Neural progenitor cell (in vitro differentiated cells): Measurements from ENCODE around the gene LYSMD1.

ENCODE experiments used
- EZH2 ChIP-seq: fragments of 200-600 bp; sonication (generic); IDR thresholded peaks from 2 replicates; pipeline ENCODE4 v1.6.1; 2017; ENCODE audit warnings: antibody characterized with exemption, mild to moderate bottlenecking, moderate library complexity
- TF ChIP-seq, protein P1 (sequence below): fragments of 200-600 bp; sonication (generic); IDR thresholded peaks from 2 replicates; pipeline ENCODE4 v1.5.1; 2017; ENCODE audit warnings: antibody characterized with exemption, mild to moderate bottlenecking

DNA sequence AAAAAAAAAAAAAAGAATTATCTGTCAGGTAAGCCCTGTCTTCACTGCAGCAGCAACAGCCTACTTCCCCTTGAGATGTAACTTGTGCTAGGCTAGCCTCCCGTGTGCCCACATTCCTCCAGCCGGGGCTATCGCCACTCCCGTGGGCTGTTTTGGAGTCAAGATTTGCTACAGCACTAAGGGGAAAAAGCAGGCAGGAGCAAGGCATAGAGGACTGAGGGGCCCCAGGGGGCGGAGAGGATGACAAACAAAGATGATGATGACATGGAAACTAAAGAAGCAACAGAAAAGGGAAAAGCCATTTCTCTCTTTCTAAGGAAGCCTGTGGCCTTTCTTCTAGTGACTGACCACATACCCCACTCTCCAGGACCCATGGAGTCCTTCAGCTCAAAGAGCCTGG, 7.4 kb downstream of the LYSMD1 start:
- TF ChIP-seq, protein P1, sequence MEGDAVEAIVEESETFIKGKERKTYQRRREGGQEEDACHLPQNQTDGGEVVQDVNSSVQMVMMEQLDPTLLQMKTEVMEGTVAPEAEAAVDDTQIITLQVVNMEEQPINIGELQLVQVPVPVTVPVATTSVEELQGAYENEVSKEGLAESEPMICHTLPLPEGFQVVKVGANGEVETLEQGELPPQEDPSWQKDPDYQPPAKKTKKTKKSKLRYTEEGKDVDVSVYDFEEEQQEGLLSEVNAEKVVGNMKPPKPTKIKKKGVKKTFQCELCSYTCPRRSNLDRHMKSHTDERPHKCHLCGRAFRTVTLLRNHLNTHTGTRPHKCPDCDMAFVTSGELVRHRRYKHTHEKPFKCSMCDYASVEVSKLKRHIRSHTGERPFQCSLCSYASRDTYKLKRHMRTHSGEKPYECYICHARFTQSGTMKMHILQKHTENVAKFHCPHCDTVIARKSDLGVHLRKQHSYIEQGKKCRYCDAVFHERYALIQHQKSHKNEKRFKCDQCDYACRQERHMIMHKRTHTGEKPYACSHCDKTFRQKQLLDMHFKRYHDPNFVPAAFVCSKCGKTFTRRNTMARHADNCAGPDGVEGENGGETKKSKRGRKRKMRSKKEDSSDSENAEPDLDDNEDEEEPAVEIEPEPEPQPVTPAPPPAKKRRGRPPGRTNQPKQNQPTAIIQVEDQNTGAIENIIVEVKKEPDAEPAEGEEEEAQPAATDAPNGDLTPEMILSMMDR = no peak
- TF ChIP-seq EZH2 = no peak
